Inferior parietal cortex (tissue), 1 donor: ENCODE measurements around the gene PRICKLE4.
A peak's percentile ranks its signal among the peaks of the same experiment; 100 is the strongest.

Experiments used
- DNase-seq: peaks from one replicate; pipeline ENCODE4 v3.0.0-alpha.2; 2016; ENCODE audit errors: extremely low spot score

PRICKLE4 gene

DNA sequence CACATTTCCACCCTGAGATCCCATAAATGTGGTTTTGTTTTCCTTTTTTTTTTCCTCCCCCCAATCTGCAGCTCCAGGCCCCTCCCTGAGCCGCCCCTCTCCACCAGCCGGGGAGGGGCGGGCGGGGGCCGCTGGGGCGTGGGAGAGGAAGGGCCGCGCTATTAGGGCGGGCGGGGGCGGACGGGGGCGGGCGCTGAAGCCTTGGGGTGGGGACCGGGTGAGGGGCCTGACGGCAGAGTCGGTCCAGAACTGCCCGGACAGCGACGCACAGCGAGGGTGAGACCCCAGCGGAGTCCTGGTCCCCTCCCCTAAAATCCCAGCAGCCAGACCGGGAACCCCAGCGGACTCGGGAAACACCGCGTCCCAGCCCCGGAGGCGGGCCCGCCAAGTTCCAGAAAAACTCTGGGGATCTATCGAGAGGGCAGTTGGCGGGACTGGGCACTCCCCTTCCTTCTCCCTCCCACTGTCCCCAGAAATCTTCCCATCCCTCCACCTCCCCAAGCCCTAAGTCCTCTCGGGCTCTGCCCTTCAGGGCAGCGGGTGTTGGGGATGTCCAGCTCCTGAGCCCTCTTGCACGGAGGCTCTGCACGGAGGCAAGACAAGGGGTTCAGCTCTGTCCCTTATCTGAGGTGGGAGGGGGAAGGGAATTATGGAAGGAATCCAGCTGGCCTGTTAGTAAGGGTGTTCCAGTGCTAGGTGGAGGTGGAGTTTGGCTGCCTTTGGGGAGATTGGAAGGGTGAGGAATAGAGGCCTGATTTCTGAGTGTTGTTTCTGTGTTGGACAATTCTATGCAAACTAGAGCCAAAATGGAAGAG is at the start of gene PRICKLE4:
Gene PRICKLE4, plus strand, starts transcription at position 232 of the 815 bp plus-strand sequence. CDS start 2,692 bp downstream, outside the sequence.
- DNase-seq, result no peak

GRCh38 chr6:41731561-41732086 is 49.0 kb upstream of the PRICKLE4 start:
- DNase-seq, result peak; percentile 11

GRCh38 chr6:41732149-41732548 is 48.4 kb upstream of the PRICKLE4 start:
- no peak for DNase-seq

DNA sequence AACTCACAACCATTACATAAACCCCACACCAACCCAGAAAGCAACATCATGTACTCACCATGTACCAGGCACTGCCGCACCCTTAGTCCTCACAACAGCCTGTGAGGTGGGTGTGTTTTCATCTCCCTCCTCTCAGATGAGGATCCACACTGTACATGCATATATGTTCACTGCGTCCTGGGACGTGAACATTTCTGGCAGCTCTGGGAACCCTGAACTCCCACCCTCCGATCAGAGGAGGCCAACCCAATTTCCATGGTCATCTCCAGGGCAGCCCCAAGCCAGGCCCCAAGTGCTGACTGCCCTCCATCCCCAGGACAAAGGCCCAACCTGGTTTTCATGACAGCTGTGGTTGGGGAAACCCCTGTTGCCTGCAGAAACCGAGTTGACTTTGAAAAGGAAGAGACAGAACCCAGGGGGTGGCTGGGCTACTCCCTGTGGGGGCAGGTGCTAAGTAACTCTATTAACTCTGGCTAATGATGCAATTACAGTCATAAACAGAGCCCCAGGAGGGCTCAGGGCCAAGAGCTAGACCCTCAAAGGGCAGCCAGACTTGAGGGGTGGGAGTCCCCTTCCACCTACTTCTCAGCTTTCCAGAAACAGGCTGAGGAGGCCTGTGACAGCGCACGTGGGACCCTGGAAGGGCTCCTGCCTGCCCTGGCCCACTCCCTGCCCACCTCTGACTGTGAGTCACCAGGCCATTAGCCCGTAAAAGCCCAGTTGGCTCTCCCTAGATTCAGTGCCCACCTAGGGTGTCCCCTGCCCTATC is 47.8 kb upstream of the PRICKLE4 start:
- DNase-seq, result peak; percentile 54

- peak; percentile 29 for DNase-seq
These were observed 47.2 kb upstream of the PRICKLE4 start for GRCh38 chr6:41733360-41733706.

DNA sequence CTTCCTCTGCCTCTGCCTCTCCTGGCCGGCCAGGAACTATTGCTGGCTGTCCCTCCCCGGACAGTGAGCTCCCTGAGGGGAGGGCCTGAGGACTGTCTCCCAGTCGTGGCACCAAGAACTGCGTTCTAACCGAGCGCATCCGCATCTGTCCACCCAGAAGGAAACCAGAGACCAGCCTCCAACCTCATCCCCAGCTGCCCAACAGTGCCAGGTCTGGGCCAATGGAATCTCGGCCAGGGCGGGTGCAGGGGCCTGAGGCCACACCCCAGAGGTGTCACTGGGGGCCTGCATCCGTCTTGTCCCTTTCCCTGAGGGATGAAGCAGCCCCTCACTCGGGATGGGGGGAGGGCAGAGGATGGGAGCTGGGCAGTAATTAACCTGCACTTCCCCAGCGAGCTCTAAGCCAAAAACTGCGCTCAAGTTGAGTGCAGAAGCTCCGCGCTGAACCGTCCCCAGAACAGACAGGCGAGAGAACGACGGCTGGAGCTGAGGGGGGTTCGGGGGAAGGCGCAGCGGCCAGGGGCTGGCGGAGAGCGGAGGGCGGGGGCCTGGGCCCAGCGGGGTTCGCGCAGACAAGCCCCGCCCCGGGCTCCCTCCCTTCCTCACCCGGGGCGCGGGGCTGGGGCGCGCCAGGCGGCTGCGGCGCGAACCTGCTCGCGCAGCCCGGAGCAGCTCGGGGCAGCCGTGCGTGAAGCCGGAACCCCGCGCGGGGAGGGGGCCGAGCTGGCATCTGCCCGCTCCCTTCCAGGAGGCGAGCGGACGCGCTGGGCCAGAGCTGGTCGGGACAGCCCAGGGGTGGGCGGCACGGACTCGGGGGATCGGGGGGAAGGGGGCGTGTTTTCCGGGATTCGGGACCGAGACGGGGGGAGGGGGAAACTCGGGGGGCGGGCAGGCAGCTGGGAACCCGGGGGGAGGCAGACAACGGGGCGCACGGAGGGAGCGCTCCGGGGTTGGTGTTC is 46.6 kb upstream of the PRICKLE4 start:
- DNase-seq, result peak; percentile 64

DNA sequence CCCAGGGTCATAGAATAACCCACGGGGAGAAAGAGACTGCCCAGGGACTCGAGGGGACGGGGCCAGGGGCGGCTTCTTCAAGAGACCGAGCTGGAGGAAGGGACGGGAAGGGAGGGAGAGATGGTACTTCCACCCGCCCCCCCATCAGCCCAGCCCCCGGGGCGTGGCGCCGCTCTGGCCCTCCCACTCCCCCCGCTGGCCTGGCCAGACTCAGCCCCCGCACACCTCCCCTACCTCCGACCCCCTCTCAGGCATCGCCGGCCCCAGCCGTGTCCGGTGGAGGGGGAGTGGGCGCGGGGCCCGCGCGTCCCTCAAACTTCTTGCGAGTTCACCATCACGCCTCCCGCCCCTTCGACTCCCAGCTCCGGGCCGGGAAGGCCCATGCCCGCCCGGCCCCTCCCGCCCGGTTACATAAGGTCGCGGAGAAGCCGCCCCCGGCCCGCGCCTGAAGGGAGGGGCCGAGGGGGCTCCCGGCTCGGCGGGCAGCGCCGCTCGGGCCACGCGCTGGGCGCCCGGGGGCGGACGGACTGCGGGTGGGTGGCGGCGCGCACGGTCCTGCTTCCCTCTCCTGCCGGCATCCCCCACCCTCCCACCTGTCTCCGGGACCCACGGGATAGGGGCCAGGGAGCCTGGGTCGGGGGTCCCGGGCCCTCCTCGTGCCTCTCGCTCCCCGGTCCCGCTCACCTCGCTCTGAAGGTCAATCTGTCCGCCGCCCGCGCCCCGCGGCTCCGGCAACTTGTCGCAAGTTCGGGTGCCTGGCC is 45.7 kb upstream of the PRICKLE4 start:
- DNase-seq, result peak; percentile 65

DNA sequence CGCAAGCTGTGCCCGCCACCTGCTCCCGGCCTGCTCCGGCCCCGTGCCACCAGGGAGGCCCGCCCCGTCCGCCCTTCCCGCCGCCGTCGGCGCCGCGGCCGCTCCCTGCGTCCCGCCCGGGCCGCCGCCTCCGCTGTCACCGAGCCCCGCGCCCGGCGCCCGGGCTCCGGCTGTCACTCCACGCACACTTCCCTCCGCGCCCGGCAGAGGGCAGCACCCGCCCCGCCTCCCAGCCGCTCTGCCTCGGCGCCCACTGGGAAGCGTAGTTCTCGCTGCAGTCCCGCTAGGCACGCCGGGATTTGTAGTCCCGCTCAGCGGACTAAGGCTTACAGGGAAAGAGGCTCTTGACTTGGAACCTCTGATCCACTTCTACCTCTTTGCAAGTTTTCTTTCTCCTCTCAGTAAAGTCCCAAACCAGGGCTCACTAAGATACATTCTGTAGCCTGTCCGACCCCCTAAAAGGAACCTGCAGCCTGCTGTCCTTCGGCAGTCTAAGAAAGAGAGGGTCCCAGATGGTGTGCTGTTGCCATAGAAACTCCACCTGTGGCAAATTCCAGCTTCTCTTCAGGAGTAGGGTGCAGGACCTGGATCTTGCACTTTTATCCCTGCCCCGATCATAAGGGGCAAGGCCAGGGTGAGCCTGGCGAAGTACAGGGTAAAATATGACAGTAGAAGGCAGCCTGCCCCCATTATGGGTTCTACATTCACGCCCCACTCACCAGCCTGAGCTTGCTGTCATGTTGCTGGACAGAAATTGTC is 45.0 kb upstream of the PRICKLE4 start, which contains the start of gene TFEB:
Gene TFEB, minus strand, starts transcription at position 182 of the 759 bp plus-strand sequence. CDS start 44,395 bp downstream, outside the sequence.
- DNase-seq, result peak; percentile 96

DNA sequence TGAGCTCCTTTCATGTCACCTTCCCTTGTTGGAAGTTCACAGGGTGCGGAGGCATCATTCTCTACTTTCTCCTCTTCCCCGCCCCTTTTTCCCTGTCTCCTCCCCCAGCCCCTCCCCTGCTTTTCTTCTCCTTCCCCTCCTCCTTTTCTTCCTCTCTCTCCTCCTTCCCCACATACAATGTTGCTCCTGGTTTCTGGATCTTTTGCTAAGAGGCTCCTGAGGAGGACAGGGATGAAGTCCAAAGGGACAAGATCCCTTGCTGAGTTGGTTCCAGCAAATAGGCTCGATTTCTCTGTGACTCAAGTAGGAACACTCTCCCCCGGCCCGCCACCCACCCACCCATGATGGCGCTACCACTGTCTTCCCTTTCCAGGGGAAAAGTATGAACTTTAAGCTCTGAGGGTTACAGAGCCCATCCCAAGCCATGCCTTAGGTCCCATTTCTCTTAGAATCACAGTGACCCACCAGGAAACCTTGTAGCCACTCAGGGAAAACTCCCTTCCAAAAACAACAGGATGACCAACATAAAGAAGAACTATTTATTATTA is 44.3 kb upstream of the PRICKLE4 start:
- no peak for DNase-seq

- DNase-seq, result no peak
These were observed 43.6 kb upstream of the PRICKLE4 start for GRCh38 chr6:41736800-41737555.

GRCh38 chr6:41737591-41738130 is 42.9 kb upstream of the PRICKLE4 start:
- no peak for DNase-seq

- no peak for DNase-seq
These were observed 41.5 kb upstream of the PRICKLE4 start for GRCh38 chr6:41739041-41739440.

DNA sequence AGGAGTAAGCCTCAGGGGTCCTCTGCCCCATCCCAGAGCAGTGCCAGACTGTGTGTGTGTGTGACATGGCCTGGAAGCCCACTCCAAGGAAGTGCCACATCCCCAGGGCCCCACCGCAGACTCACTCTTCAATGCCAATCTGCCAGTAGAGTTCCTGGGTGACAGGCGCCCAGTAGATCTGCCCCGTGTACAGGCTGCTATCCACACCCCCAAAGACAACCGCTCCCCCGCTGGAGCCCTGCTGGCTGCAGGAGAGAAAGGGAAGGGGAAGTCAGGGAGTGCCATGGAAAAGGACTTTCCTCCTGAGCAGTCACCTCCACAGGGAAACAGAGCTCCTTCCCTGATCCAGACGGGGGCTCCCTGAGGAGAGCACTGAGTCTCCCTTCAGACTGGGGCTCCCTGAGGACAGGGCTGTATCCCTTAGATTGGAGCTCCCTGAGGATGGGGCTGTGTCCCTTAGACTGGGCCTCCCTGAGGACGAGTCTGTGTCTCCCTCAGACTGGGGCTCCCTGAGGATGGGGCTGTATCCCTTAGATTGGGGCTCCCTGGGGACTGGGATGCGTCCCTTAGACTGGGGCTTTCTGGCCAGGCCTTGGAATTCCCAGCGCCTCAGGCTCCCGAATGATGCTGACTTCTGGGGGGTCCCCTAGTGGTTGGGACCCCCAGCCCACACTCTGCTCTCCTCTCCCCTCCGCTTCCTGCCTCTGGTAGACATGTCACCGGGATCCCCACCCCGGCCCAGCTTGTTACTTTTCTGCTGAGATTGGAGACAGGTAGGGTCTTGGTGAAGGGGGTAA is 40.0 kb upstream of the PRICKLE4 start:
- no peak for DNase-seq

GRCh38 chr6:41741625-41742490 is 38.7 kb upstream of the PRICKLE4 start:
- no peak for DNase-seq

DNA sequence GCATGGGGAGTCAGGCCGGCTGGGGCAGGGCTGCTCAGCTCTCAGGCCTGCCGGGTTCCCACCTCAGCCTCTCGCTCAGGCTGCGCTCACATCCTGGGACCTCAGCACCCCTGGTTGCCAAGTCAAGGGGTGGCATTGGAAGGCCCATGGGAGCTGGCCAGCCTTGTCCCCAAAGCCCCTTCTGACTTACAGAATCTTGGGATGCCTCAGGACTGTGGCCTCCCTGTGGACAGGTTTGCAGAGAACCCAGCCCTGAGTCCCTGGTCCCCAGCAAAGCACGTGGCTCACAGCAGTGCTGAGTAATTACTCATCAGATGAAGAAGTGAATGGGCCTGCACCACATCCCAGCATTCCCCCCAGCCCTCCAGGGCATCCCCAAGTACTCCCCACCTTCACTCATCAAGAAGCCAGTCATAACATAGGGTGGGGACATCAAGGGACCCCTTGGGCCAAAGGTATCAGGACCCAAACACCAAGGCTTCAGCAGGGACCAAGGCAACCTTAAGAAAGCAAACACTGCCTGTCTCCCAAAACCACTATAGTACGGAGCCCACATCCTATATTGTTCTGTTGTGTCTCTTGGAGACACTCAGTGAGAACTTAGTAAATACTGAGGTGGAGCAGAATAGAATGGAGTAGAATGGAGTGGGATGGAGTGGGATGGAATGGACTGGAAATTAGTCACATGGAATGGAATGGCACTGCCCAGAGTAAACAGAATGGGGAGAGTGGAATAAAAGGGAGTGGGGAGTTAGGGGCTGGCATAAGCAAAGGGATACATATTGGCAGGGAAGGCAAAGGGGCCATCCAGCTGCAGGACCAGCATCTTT is 37.0 kb upstream of the PRICKLE4 start:
- DNase-seq, result no peak

DNA sequence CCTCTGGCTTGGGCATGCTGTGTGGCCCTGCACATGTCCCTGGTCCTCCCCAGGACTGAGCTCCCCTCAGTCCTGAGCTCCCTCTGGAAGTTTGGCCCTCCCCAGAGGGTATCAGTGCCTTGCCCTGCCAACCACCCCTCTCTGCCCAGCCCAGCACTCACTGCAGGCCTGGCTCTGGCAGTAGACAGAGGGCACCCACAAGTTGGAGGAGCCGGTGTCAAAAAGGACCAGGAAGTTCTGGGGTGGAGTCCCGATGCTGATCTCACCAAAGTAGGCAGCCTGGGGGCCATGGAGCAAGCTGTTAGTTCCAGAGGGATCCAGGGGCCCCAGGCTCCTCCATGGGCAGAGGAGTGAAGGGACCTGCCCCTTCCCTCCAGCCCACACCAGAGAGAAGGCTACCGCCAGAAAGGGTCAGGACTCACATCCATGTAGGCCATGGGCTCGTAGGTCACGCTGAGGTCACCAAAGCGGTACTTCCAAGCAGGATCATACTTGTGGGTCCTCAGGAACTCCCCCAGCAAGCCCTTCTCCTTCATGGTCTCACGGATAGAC is 36.3 kb upstream of the PRICKLE4 start:
- DNase-seq, result no peak
